ENCODE measurements around the gene CD36. TPM values are rescaled to one million over a fixed set of nuclear protein-coding genes. Genes with fewer than 3 reads are reported as not detected.

CD36 gene
- total RNA-seq, 4 donors from 2014 or later, result 11.5 to 59.2 (median 31.5) TPM

DNA sequence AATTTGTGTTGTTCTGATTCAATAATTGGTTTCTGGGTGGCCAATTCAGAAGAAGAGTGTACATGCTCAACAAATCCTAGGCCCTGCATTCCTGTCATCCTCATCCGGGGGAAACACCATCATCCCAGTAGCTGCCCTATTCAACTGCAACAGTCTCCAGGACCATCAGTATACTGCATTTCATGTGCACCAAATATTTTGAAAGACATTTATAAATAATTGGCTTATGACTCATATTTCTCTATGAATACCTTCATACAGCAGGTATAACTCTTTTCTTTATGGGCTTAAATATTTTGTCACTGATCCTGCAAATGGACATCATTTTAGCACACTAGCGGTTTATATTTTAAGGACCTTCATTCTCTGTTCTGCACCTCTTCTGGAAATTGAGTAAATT lies 38.0 kb downstream of the CD36 start:
- intact Hi-C loops (cut with DNase I; ENCODE audit: low total_unique reads), result no loop called here
- Histone ChIP-seq H3K9me3 (no peaks in the 10 kb centered on the region), H3K27me3 (no peaks in the 10 kb centered on the region), H3K27ac (no peak overlapping the region), H3K4me1 (peaks cover 0 to 6% (median 0%) of the 10 kb centered on the region in 4 donors), H3K36me3 (no peaks in the 10 kb centered on the region), H3K4me3 (no peak overlapping the region)
- 87 to 94% methylated on average over 2 of the region's 2 CpGs for WGBS, 2 donors (ENCODE audit: low coverage in 1 of 2)
- in situ Hi-C loops (cut with MboI; ENCODE audit: low pct_ligation_motif_present in 1 of 4, low pct_unique_long_range_greater_than_20kb in 1 of 4, low sequenced_read_pairs in 3 of 4), result loop anchor here in 3 of 4 donors (10.0 to 25.0 kb wide), 3 partner anchors 242 to 786 kb away; no protein-coding TSS in a partner anchor
- DNase-seq, result no peak
- TF ChIP-seq POLR2A (IDR thresholded peaks at IDR 0.05), result no peak
- TF ChIP-seq, protein P1, sequence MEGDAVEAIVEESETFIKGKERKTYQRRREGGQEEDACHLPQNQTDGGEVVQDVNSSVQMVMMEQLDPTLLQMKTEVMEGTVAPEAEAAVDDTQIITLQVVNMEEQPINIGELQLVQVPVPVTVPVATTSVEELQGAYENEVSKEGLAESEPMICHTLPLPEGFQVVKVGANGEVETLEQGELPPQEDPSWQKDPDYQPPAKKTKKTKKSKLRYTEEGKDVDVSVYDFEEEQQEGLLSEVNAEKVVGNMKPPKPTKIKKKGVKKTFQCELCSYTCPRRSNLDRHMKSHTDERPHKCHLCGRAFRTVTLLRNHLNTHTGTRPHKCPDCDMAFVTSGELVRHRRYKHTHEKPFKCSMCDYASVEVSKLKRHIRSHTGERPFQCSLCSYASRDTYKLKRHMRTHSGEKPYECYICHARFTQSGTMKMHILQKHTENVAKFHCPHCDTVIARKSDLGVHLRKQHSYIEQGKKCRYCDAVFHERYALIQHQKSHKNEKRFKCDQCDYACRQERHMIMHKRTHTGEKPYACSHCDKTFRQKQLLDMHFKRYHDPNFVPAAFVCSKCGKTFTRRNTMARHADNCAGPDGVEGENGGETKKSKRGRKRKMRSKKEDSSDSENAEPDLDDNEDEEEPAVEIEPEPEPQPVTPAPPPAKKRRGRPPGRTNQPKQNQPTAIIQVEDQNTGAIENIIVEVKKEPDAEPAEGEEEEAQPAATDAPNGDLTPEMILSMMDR (IDR thresholded peaks at IDR 0.05), result no peak
- TF ChIP-seq EP300 (IDR thresholded peaks at IDR 0.05; ENCODE audit: low read depth), result no peak
- no peak for TF ChIP-seq POLR2AphosphoS5 (IDR thresholded peaks at IDR 0.05)

DNA sequence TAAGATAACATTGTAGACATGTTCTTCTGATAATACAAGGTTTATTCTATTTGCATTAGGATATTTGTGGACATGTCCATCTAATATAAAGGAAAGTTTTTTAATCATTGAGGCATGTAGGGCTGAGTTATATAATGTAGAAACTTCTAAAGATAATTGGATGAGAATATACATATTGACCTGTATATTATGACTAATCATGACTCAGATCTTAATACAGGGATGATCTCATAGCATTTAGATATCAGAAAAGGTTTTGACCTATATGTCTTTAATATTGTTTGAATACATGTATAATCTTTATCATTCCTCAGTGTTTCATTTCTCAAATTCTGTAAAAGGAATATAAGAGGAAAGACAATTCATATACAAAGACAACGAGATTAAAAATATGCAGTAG lies 39.2 kb downstream of the CD36 start:
- intact Hi-C loops (cut with DNase I; ENCODE audit: low total_unique reads) (no loop called here), in situ Hi-C loops (cut with MboI; ENCODE audit: low pct_ligation_motif_present in 1 of 4, low pct_unique_long_range_greater_than_20kb in 1 of 4, low sequenced_read_pairs in 3 of 4) (loop anchor here in 3 of 4 donors (10.0 to 25.0 kb wide), 3 partner anchors 243 to 785 kb away; no protein-coding TSS in a partner anchor)
- H3K4me1 ChIP-seq, result peaks cover 0 to 6% (median 0%) of the 10 kb centered on the region in 4 donors
- no peak overlapping the region for H3K4me3 ChIP-seq
- no peaks in the 10 kb centered on the region for H3K9me3 ChIP-seq
- no peak for DNase-seq
- no peaks in the 10 kb centered on the region for H3K27me3 ChIP-seq
- H3K27ac ChIP-seq, result no peak overlapping the region
- TF ChIP-seq, protein P1 (IDR thresholded peaks at IDR 0.05), result no peak
- no peak for TF ChIP-seq POLR2AphosphoS5 (IDR thresholded peaks at IDR 0.05)
- TF ChIP-seq EP300 (IDR thresholded peaks at IDR 0.05; ENCODE audit: low read depth), result no peak
- no peak for TF ChIP-seq POLR2A (IDR thresholded peaks at IDR 0.05)
- no peaks in the 10 kb centered on the region for H3K36me3 ChIP-seq
- WGBS, 2 donors (ENCODE audit: low coverage in 1 of 2), result 81 to 82% methylated on average over 1 of the region's 1 CpG

DNA sequence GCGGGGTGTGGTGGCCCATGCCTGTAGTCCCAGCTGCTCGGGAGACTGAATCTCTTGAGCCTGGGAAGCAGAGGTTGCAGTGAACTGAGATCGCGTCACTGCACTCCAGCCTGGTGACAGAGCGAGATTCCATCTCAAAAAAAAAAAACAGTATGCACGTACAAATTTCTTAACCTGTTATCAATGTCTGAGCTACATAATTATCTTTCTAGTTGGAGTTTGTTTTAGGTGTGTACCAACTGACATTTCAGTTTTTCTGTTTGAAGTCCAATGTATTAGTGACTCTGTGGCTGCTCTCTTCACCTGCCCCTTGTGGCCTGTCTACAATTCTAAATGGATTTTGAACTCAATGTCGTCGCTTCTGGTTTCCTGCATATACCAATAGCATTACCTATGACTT lies 40.3 kb downstream of the CD36 start:
- H3K4me3 ChIP-seq, result no peak overlapping the region
- H3K4me1 ChIP-seq, result peaks cover 0 to 6% (median 0%) of the 10 kb centered on the region in 4 donors
- peaks cover 0 to 2% of the 10 kb centered on the region in 2 donors for H3K9me3 ChIP-seq
- no peak for DNase-seq
- WGBS, 2 donors (ENCODE audit: low coverage in 1 of 2), result 58 to 60% methylated on average over 8 of the region's 8 CpGs
- H3K36me3 ChIP-seq, result no peaks in the 10 kb centered on the region
- TF ChIP-seq, protein P1 (IDR thresholded peaks at IDR 0.05), result no peak
- TF ChIP-seq EP300 (IDR thresholded peaks at IDR 0.05; ENCODE audit: low read depth) (no peak), POLR2A (IDR thresholded peaks at IDR 0.05) (no peak), POLR2AphosphoS5 (IDR thresholded peaks at IDR 0.05) (no peak)
- in situ Hi-C loops (cut with MboI; ENCODE audit: low pct_ligation_motif_present in 1 of 4, low pct_unique_long_range_greater_than_20kb in 1 of 4, low sequenced_read_pairs in 3 of 4) (loop anchor here in 3 of 4 donors (10.0 to 25.0 kb wide), 3 partner anchors 244 to 784 kb away; no protein-coding TSS in a partner anchor), intact Hi-C loops (cut with DNase I; ENCODE audit: low total_unique reads) (no loop called here)
- H3K27me3 ChIP-seq, result no peaks in the 10 kb centered on the region
- no peak overlapping the region for H3K27ac ChIP-seq

DNA sequence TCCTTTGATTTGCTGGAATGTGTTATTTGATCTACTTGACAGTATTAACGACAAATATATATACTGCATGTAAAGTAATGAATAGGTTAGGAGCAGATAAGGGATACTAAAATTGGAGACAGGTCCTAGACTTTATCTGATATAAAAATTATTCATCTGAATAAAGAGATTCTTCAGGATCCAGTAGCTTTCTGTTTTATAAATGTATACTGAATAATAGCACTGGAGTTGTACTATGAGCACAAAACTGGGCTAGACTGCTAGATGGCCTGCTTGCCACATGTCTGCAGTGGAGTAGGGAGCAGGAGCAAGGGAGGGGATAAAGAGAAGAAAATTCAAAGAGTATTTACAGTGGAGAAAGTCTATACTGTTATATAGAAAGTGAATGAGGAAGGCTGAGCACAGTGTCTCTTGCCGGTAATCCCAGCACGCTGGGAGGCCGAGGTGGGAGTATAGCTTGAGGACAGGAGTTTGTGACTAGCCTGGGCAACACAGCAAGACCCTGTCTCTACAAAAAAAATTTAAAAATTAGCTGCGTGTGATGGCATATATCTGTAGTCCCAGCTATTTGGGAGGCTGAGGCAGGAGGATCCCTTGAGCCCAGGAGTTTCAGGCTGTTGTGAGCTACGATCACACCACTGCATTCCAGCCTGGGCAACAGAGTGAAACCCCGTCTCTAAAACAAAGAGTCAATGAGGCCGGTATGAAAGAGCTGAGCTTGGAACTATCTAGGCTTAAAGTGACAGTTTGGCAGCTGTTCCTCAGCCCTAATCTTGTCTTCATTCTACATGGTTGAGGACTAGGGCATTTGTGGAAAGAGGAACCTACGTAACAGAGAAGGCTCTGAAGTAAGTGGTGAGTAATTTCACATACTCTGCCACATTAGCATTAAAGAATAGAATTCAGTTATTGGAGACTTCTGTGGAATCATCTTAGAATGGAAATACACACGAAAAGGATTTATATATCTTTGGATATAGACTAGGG lies 41.8 kb downstream of the CD36 start:
- TF ChIP-seq POLR2AphosphoS5 (IDR thresholded peaks at IDR 0.05) (no peak), POLR2A (IDR thresholded peaks at IDR 0.05) (no peak), EP300 (IDR thresholded peaks at IDR 0.05; ENCODE audit: low read depth) (no peak)
- TF ChIP-seq, protein P1 (IDR thresholded peaks at IDR 0.05), result no peak
- no peak overlapping the region for H3K4me3 ChIP-seq
- 79 to 86% methylated on average over 10 of the region's 10 CpGs for WGBS, 2 donors (ENCODE audit: low coverage in 1 of 2)
- H3K9me3 ChIP-seq, result peaks cover 0 to 5% of the 10 kb centered on the region in 2 donors
- peaks cover 0 to 6% (median 0%) of the 10 kb centered on the region in 4 donors for H3K4me1 ChIP-seq
- intact Hi-C loops (cut with DNase I; ENCODE audit: low total_unique reads), result no loop called here
- H3K36me3 ChIP-seq, result no peaks in the 10 kb centered on the region
- in situ Hi-C loops (cut with MboI; ENCODE audit: low pct_ligation_motif_present in 1 of 4, low pct_unique_long_range_greater_than_20kb in 1 of 4, low sequenced_read_pairs in 3 of 4), result loop anchor here in 3 of 4 donors (10.0 to 25.0 kb wide), 3 partner anchors 245 to 782 kb away; no protein-coding TSS in a partner anchor
- DNase-seq, result no peak
- H3K27ac ChIP-seq, result no peak overlapping the region
- no peaks in the 10 kb centered on the region for H3K27me3 ChIP-seq

Measured in transverse colon (tissue), 4 donors.